Activated naive CD8-positive, alpha-beta T cell treated with anti-CD3 and anti-CD28 coated beads, Interleukin-2, amount 50 U/mL, for 24 hours (primary cell): ENCODE measurements around the gene ZNF597.
"Not testable (repeated sequence)": the region's sequence is repeated elsewhere in the genome, so short reads cannot be mapped to it uniquely, and the experiment has no call there.

Experiments
- ATAC-seq: fragments of 150-1000 bp; cut with Tn5 transposase; one replicate; pipeline ENCODE4 v1.10.0; 2021
- DNase-seq: peaks from one replicate; pipeline ENCODE4 v3.0.0; 2021
- H3K27ac Mint-ChIP-seq: one replicate; pipeline ENCODE4 v1.8.0; 2021; ENCODE audit warnings: mild to moderate bottlenecking, mixed read lengths
- H3K27me3 Mint-ChIP-seq: one replicate; pipeline ENCODE4 v1.8.0; 2021; ENCODE audit warnings: mixed read lengths
- H3K36me3 Mint-ChIP-seq: one replicate; pipeline ENCODE4 v1.8.0; 2021; ENCODE audit warnings: low read depth, mixed read lengths
- H3K4me1 Mint-ChIP-seq: one replicate; pipeline ENCODE4 v1.8.0; 2021; ENCODE audit warnings: mixed read lengths
- H3K4me3 Mint-ChIP-seq: one replicate; pipeline ENCODE4 v1.8.0; 2021; ENCODE audit warnings: mild to moderate bottlenecking, moderate library complexity, mixed read lengths
- H3K9me3 Mint-ChIP-seq: one replicate; pipeline ENCODE4 v1.8.0; 2021; ENCODE audit warnings: mixed read lengths

The ZNF597 gene

DNA sequence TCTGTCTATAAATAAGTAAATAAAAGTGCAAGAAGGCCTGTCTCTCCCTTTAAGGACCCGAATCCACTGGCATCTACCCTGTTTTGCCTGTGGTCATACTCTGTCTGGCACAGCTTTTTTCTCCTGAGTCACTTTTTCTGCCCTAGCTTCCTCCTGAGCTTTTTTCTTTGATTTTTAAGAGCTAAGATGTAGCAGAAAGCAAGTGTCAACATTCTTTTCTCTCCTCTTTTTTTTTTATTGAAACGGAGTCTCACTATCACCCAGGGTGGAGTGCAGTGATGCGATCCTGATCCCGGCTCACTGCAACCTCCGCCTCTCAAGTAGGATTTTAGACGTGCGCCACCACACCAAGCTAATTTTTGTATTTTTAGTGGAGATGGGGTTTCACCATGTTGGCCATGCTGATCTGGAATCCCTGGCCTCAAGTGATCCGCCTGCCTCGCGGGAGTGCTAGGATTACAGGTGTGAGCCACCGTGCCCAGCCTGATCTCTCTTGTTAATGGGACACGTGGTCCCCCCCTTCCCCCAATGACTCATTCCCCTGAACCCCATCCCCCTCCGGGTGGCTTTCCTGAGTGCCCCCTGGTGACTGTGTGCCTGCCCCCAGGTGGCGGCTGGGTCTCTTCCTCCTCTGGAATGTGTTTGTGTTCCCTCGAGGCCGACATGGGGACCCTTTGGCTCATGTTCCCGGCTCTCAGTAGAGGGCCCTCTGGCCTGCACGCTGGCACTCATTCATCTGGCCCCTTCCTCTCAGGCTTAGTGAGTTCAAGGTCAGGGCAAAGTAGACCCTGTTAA, 37.8 kb upstream of the ZNF597 start:
- H3K9me3 Mint-ChIP-seq = no peaks in the 10 kb centered on the region
- peaks cover 26% of the 10 kb centered on the region for H3K36me3 Mint-ChIP-seq
- H3K4me1 Mint-ChIP-seq = peaks cover 12% of the 10 kb centered on the region
- ATAC-seq (no peak), DNase-seq (no peak)
- H3K27ac Mint-ChIP-seq = peak overlapping the region; percentile 27
- H3K4me3 Mint-ChIP-seq = no peak overlapping the region
- H3K27me3 Mint-ChIP-seq = no peaks in the 10 kb centered on the region

DNA sequence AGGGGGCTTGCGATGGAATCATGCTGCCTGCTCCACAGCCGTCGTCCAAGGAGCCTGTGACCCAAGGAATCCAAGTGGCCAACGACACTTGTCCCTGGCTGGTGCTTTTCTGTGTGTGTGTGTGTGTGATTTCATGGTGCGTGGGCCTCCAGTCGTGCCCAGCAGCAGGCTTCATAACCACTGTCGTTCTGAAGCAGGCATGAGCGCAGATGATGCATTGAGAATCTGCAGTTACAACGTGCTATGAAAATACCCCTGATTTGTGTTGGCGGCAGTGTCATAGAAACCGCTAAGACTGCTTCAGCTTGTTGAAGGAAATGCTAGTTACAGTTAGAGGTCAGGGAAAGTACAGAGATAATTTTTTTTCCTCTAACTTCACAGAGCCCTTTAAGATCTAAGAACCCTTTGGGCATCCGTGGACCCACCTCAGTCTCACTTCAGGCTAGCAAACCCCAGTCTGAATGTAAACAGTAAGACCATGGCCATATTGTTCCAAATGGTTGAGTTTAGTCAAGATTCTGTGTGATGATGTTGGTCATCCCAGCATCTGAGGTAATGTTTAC, 36.4 kb upstream of the ZNF597 start:
- Mint-ChIP-seq H3K27me3 (no peaks in the 10 kb centered on the region), H3K4me3 (no peak overlapping the region), H3K4me1 (peaks cover 12% of the 10 kb centered on the region), H3K9me3 (no peaks in the 10 kb centered on the region), H3K27ac (peak overlapping the region; percentile 57), H3K36me3 (peaks cover 26% of the 10 kb centered on the region)
- no peak for DNase-seq
- peak; percentile 60 for ATAC-seq

DNA sequence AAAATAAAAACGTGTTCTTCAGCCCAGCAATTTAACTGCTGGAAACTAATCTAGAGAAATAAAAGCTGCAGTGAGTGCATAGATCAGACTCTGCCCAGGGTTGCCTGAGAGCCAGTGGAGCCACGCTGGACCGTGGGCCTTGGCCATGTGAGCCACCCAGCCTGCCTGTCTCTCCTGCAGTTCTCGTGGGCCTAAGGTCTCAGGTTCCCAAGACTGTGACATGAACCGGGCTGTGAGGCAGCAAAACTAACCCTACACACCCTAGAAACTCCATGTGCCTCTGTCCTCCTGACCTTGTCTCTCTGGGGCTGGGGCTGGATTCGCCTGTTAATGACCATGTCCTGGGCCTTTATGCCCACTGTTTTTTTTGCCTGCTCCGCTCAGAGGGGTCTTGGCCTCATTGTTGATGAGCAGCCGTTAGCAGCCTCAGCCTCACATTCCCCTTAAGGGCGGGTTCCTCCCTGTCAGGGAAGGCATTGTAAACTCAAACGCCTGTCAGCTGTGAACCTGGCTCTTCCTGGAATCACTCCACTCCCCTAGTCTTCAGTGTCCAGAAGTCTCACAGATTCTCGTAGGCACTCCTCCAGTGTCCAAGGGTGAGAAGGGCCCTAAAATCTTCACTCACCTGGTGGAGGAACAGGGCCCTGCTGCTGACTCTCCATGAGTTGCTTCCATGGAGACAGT, 35.1 kb upstream of the ZNF597 start:
- Mint-ChIP-seq H3K9me3 (no peaks in the 10 kb centered on the region), H3K4me3 (no peak overlapping the region), H3K27me3 (no peaks in the 10 kb centered on the region), H3K27ac (no peak overlapping the region), H3K36me3 (peaks cover 23% of the 10 kb centered on the region), H3K4me1 (peaks cover 13% of the 10 kb centered on the region)
- DNase-seq (no peak), ATAC-seq (no peak)

DNA sequence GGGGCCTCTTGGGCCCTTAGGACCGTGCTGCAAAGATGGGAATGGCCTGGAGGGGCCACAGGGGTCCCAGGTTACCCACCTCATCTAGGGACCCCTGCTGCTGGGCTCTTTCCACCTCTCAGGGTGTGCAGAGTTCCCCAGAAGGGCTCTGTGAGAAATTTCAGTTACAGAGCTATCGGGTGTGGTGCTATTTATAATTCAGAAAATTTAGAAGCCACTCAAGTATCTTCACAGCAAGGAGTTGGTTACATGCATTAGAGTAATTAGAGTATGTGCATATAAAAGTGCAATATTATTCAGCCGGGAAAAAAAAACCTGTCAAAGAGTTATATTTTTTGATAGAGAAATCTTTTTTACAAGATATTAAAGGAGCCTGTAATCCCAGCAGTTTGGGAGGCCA, 33.1 kb upstream of the ZNF597 start:
- Mint-ChIP-seq H3K27me3 (no peaks in the 10 kb centered on the region), H3K36me3 (peaks cover 19% of the 10 kb centered on the region), H3K4me1 (peaks cover 24% of the 10 kb centered on the region), H3K27ac (no peak overlapping the region), H3K4me3 (no peak overlapping the region), H3K9me3 (peaks cover 5% of the 10 kb centered on the region)
- DNase-seq (no peak), ATAC-seq (no peak)

DNA sequence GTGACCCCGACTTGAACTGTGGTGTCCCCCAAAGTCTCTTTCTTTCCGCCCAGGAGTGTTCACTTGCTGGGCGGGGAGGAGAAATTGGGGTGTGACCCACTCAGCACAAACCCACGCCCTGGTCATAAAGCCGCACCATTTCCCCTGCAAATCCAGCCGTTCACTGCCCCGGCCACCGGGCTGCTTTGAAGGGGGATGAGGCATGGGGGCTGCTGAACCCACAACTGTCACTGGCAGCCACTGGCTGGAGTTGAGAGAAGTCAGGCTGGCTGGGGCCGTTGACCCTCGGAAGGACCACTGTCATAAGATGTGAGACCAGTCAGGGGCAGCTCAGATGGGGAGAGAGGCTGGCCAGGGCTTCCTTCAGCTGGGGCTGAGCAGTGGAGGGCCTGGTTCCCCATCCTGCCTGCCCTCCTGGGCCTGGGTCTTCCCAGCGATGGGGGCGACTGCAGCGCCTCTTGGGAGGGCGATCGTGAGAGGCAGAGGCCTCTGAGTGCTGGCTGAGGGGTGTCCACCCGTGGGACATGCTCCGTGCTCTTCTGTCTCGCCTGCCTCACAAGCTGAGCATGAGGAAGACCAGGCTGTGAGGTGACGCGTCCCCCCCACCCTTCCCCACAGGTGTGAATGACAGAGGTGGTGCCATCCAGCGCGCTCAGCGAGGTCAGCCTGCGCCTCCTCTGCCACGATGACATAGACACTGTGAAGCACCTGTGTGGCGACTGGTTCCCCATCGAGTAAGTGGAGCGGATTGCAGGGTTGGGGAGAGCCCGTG, 32.5 kb upstream of the ZNF597 start:
- ATAC-seq = no peak
- Mint-ChIP-seq H3K9me3 (peaks cover 5% of the 10 kb centered on the region), H3K27me3 (no peaks in the 10 kb centered on the region), H3K4me1 (peaks cover 22% of the 10 kb centered on the region), H3K27ac (no peak overlapping the region), H3K36me3 (peaks cover 16% of the 10 kb centered on the region), H3K4me3 (no peak overlapping the region)
- no peak for DNase-seq

DNA sequence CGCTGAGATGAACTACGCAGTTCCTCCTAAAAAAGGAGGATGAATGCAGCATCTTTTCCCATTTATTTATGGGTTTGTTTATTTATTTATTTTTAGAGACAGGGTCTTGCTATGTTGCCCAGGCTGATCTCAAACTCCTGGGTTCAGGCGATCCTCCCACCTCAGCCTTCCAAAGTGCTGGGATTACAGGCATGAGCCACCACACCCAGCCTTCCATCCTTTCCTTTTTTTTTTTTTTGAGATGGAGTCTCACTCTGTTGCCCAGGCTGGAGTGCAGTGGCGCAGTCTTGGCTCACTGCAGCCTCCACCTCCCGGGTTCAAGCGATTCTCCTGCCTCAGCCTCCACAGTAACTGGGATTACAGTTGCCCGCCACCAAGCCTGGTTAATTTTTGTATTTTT, 31.6 kb upstream of the ZNF597 start:
- H3K4me3 Mint-ChIP-seq, ATAC-seq, H3K27me3 Mint-ChIP-seq, H3K27ac Mint-ChIP-seq, DNase-seq, H3K9me3 Mint-ChIP-seq: not testable (repeated sequence)
- Mint-ChIP-seq H3K36me3 (peaks cover 15% of the 10 kb centered on the region), H3K4me1 (peaks cover 20% of the 10 kb centered on the region)

DNA sequence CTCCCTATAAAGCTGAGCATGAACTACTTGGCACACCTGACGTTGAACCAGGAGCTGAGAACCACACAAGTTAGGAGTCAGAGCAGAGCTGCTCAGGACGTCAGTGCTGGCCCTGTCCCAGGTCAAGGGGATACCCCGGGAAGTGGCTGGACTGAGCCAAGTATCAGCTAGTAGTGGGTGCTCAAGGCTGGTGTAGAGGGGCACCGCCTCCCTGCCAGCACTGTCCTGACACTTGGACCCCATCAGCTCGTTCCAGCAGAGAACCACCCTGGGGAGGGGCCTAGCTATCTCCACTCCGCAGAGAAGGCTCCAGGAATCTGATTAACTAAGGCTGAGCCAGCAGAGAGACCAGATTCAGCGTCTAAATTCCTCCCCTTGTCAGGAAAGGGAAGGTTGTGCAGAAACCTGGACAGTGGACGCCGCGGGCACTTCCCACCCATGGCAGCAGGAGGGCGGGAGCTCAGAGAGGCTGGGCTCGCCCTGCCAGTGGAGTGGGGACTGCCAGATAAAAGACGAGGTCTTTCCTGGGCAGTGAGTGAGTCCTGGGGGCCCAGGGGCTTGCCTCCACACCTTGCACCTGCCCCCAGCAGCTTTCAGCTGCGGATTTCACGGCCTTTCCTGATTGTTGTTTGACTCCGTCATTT, 31.0 kb upstream of the ZNF597 start:
- no peak overlapping the region for H3K27ac Mint-ChIP-seq
- ATAC-seq = no peak
- H3K4me1 Mint-ChIP-seq = peaks cover 18% of the 10 kb centered on the region
- H3K36me3 Mint-ChIP-seq = peaks cover 10% of the 10 kb centered on the region
- H3K4me3 Mint-ChIP-seq = no peak overlapping the region
- DNase-seq = no peak
- H3K9me3 Mint-ChIP-seq = peaks cover 5% of the 10 kb centered on the region
- no peaks in the 10 kb centered on the region for H3K27me3 Mint-ChIP-seq

DNA sequence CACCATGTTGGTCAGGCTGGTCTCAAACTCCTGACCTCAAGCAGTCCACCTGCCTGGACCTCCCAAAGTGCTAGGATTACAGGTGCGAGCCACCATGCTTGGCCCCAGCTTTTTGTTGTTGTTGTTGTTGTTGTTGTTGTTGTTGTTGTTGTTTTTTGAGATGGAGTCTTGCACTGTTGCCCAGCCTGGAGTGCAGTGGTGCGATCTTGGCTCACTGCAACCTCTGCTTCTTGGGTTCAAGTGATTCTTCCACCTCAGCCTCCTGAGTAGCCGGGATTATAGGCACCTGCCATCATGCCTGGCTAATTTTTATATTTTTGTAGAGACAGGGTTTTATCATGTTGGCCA, 30.3 kb upstream of the ZNF597 start:
- not testable (repeated sequence) for ATAC-seq, DNase-seq, H3K27me3 Mint-ChIP-seq, H3K4me3 Mint-ChIP-seq, H3K27ac Mint-ChIP-seq, H3K9me3 Mint-ChIP-seq
- Mint-ChIP-seq H3K36me3 (peaks cover 10% of the 10 kb centered on the region), H3K4me1 (peaks cover 20% of the 10 kb centered on the region)

DNA sequence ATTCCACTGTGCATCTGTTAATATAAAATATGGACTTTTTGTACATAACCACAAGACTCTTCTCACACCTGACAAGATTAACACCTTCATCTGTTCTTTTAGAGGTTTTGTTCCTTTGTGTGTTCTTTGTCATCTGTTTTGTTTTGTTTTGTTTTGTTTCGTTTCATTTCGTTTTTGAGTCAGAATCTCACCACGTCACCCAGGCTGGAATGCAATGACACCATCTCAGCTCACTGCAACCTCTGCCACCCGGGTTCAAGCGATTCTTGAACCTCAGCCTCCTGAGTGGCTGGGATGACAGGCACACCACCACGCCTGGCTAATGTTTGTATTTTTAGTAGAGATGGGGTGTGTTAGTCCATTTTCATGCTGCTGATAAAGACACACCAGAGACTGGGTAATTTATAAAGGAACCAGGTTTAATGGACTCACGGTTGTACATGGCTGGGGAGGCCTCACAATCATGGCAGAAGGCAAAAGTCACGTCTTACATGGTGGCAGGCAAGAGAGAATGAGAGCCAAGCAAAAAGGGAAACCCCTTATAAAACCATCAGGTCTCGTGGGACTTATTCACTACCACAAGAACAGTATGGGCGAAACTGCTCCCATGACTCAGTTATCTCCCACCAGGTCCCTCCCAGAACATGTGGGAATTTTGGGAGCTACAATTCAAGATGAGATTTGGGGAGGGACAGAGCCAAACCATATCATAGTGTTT, 29.7 kb upstream of the ZNF597 start:
- peaks cover 5% of the 10 kb centered on the region for H3K9me3 Mint-ChIP-seq
- H3K27me3 Mint-ChIP-seq = no peaks in the 10 kb centered on the region
- H3K36me3 Mint-ChIP-seq = peaks cover 10% of the 10 kb centered on the region
- DNase-seq = no peak
- peak overlapping the region; percentile 62 for H3K27ac Mint-ChIP-seq
- no peak overlapping the region for H3K4me3 Mint-ChIP-seq
- peaks cover 23% of the 10 kb centered on the region for H3K4me1 Mint-ChIP-seq
- ATAC-seq = no peak

DNA sequence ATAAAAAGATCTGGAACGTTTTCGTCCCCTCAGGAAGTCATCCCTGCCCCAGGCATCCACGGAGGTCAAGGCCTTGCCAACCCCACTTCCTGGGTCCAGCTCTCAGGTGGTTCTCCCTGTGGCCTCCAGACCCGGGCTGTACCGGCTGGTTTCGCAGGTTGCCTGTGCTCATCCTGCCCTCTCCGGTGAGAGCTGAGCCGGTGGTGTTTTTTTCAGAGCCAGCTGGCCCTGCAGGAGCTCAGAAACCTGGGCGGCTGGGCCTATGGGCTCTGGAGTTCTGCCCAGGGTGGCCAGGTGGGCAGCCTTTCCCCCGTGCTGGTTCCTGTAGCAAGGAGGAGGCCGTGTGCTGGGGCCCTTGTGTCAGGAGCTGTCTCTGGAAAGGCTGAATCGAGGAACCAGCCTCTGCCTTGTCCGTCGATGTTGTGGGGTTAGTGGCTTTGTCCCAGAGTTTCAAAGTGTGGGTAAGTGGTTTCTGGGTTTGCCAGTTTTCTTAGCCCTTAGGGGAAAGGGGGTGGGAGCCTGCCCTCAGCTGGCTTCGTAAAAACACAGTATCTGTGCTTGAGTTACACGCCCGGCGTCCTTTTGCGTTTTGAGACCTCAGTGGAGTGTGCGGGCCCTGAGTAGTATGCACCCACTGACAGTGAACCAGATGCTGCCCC, 28.3 kb upstream of the ZNF597 start:
- Mint-ChIP-seq H3K4me3 (no peak overlapping the region), H3K9me3 (peaks cover 5% of the 10 kb centered on the region), H3K4me1 (peaks cover 37% of the 10 kb centered on the region), H3K27me3 (no peaks in the 10 kb centered on the region), H3K36me3 (peaks cover 19% of the 10 kb centered on the region), H3K27ac (no peak overlapping the region)
- no peak for ATAC-seq
- DNase-seq = no peak

DNA sequence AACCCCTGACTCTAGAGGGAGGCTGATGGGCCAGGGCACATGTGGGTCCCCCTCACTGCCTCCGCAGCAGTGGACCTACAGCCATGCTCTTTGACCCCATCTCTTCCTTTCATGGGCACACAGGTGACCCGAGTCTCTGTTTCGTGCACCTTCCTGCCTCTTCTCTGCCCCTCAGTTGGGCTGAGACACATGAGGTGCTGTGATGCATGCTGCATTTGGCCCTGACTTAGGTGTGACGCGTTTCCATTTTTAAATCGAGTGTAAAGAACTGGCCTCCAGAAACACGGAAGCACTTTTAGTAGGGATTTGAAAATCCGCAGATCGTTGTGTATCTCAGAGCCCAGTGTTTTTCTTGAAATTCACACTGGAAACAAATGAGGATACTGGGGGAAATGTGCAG, 27.4 kb upstream of the ZNF597 start:
- H3K4me3 Mint-ChIP-seq = no peak overlapping the region
- H3K36me3 Mint-ChIP-seq = peaks cover 22% of the 10 kb centered on the region
- peaks cover 41% of the 10 kb centered on the region for H3K4me1 Mint-ChIP-seq
- H3K9me3 Mint-ChIP-seq = peaks cover 5% of the 10 kb centered on the region
- H3K27me3 Mint-ChIP-seq = no peaks in the 10 kb centered on the region
- ATAC-seq = no peak
- H3K27ac Mint-ChIP-seq = no peak overlapping the region
- no peak for DNase-seq

DNA sequence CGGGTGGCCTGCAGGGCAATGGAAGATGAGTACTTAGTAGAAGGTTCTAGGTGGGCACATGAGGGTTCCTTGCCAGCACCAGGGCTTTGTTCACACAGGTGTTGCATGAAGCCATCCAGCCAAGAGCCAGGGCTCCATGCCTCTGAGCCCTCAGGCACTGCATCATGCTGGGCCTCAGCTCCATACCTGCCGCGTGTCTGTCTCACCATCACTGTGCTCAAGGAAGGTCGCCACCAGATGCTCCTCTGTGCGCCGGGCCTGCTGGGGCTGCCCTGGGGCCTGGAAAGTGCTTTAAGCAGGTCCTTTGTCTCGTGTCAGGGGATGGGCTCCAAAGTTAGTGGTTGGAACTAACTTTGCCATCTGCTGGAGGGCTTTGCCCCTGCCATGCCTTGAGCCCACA, 26.4 kb upstream of the ZNF597 start:
- H3K36me3 Mint-ChIP-seq = peaks cover 22% of the 10 kb centered on the region
- DNase-seq = no peak
- no peak overlapping the region for H3K4me3 Mint-ChIP-seq
- no peak overlapping the region for H3K27ac Mint-ChIP-seq
- H3K4me1 Mint-ChIP-seq = peaks cover 47% of the 10 kb centered on the region
- H3K9me3 Mint-ChIP-seq = peaks cover 5% of the 10 kb centered on the region
- no peak for ATAC-seq
- no peaks in the 10 kb centered on the region for H3K27me3 Mint-ChIP-seq

DNA sequence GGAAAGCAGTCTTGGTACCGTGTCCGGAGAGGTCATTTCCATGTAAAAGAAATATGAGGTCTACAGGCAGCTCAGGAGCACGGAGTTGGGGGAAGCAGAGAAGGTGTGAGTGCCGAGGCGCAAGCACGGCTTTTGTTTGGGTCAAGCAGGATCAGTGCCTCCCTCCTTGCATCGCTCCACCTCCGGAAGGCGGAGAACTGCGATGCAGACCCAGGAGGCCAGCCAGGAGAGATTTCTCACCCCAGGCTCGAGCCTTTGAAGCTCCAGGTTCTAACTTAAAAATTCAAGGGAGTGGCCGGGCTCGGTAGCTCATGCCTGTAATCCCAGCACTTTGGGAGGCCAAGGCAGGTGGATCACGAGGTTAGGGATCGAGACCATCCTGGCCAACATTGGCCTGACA, 25.2 kb upstream of the ZNF597 start:
- H3K9me3 Mint-ChIP-seq = peaks cover 5% of the 10 kb centered on the region
- H3K27me3 Mint-ChIP-seq = no peaks in the 10 kb centered on the region
- peaks cover 22% of the 10 kb centered on the region for H3K36me3 Mint-ChIP-seq
- ATAC-seq (no peak), DNase-seq (no peak)
- H3K4me1 Mint-ChIP-seq = peaks cover 57% of the 10 kb centered on the region
- H3K4me3 Mint-ChIP-seq = no peak overlapping the region
- H3K27ac Mint-ChIP-seq = no peak overlapping the region
